Hepatocyte (in vitro differentiated cells): ENCODE data around the gene ABCB11.

ENCODE experiments used
- CTCF ChIP-seq: fragments of 200-600 bp; sonication (generic); IDR thresholded peaks from 2 replicates; pipeline ENCODE4 v1.5.1; 2016; ENCODE audit warnings: antibody characterized with exemption, mild to moderate bottlenecking; ENCODE audit not compliant: poor library complexity
- EZH2phosphoT487 ChIP-seq: fragments of 200-600 bp; sonication (generic); IDR thresholded peaks from one replicate; pipeline ENCODE4 v1.6.1; 2018; ENCODE audit warnings: antibody characterized with exemption, mild to moderate bottlenecking, low read depth, moderate library complexity; ENCODE audit not compliant: unreplicated experiment, severe bottlenecking

- TF ChIP-seq CTCF: no peak
- TF ChIP-seq EZH2phosphoT487: no peak
Observed at GRCh38 chr2:169049142-169049541, 18.0 kb upstream of the ABCB11 start.
